Esophagus squamous epithelium (tissue), 5 donors: Measurements from ENCODE around the gene SLC30A9. TPM values are rescaled to one million over a fixed set of nuclear protein-coding genes. Genes with fewer than 3 reads are reported as not detected.

Source experiments
- DNase-seq: peaks from one replicate; lab custom pipeline; 2025; lab: John Stamatoyannopoulos, UW
- H3K27ac ChIP-seq, 4 donors: fragments of 200-600 bp; sonication (generic); one replicate each; pipeline ENCODE4 v1.5.1; 2016 to 2019; ENCODE audit warnings: mild to moderate bottlenecking in 1 of 4
- H3K27me3 ChIP-seq, 4 donors: fragments of 200-600 bp; sonication (generic); 1 replicate in 3 of 4; 2 replicates in 1 of 4; pipeline versions ENCODE4 v1.5.1 to v1.6.0; 2017 to 2021; ENCODE audit warnings: antibody characterized with exemption in 1 of 4
- H3K36me3 ChIP-seq, 3 donors: fragments of 200-600 bp; sonication (generic); one replicate each; pipeline ENCODE4 v1.5.1; 2016 to 2019
- H3K4me1 ChIP-seq, 3 donors: fragments of 200-600 bp; sonication (generic); one replicate each; pipeline ENCODE4 v1.5.1; 2017 to 2019
- H3K4me3 ChIP-seq, 4 donors: fragments of 200-600 bp; sonication (generic); 1 replicate in 3 of 4; 2 replicates in 1 of 4; pipeline ENCODE4 v1.5.1; 2016 to 2019; ENCODE audit warnings: mild to moderate bottlenecking in 2 of 4, moderate library complexity in 1 of 4
- H3K9me3 ChIP-seq, 3 donors: fragments of 200-600 bp; sonication (generic); one replicate each; pipeline ENCODE4 v1.5.1; 2016 to 2019
- POLR2A ChIP-seq, 4 donors: fragments of 450-650 bp; IDR thresholded peaks; one replicate each; pipeline ENCODE4 v1.6.1; 2017; ENCODE audit warnings: antibody characterized with exemption in 4 of 4, mild to moderate bottlenecking in 4 of 4, moderate library complexity in 3 of 4
- WGBS, 2 donors: methylation state at CpG; one replicate each; pipeline ENCODE4 v1.1.5; 2018; 5-methylcytosine and 5-hydroxymethylcytosine counted together
- intact Hi-C: fragments of 100-400 bp; cut with DNase I; formaldehyde crosslinking; loops from one replicate; pipeline ENCODE4 v1.15.0; 2022
- total RNA-seq, 4 donors: library from RNA; depleted of rRNA; stranded (reverse); fragments of >200 nt; gene quantifications; one replicate each; pipeline ENCODE4 v1.1.0, GENCODE V29; 2016
- TF ChIP-seq, protein P1 (sequence below), 6 experiments: fragments of 450-650 bp in 4 of 6; fragments of 200-600 bp in 2 of 6; sonication (generic) in 2 of 6; IDR thresholded peaks; one replicate each; pipeline ENCODE4 v1.5.1; 2016 to 2019; ENCODE audit warnings: antibody characterized with exemption in 6 of 6, mild to moderate bottlenecking in 4 of 6, moderate library complexity in 4 of 6
- donor health status: DM: yes; HTN: yes; CAD: no.

Gene SLC30A9
- total RNA-seq, 4 donors from 2014 or later = 37.1 to 52.7 (median 46.4) TPM

DNA sequence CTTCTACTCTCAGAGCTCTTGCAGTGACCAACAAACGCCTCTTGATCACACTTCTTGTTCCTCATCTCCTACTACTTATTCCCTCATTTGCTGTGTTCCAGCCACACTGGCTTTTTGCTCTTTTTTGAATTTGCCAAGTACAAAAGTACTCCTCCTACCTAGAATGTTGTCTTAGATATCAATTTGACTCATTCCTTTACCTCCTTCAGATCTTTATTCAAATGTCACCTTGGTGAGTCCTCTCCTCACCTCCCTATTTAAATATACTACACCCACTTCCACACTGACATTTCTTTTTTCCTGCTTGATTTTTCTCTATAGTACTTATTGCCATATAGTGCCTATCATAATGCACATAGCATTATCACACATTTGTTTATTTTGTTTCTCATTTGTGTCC lies 15.0 kb upstream of the SLC30A9 start:
- intact Hi-C loops = no loop called here
- no peak for DNase-seq
- no peaks in the 10 kb centered on the region for H3K9me3 ChIP-seq
- no peak overlapping the region for H3K27ac ChIP-seq
- H3K27me3 ChIP-seq = no peaks in the 10 kb centered on the region
- TF ChIP-seq POLR2A (IDR thresholded peaks at IDR 0.05) = no peak
- TF ChIP-seq, protein P1, sequence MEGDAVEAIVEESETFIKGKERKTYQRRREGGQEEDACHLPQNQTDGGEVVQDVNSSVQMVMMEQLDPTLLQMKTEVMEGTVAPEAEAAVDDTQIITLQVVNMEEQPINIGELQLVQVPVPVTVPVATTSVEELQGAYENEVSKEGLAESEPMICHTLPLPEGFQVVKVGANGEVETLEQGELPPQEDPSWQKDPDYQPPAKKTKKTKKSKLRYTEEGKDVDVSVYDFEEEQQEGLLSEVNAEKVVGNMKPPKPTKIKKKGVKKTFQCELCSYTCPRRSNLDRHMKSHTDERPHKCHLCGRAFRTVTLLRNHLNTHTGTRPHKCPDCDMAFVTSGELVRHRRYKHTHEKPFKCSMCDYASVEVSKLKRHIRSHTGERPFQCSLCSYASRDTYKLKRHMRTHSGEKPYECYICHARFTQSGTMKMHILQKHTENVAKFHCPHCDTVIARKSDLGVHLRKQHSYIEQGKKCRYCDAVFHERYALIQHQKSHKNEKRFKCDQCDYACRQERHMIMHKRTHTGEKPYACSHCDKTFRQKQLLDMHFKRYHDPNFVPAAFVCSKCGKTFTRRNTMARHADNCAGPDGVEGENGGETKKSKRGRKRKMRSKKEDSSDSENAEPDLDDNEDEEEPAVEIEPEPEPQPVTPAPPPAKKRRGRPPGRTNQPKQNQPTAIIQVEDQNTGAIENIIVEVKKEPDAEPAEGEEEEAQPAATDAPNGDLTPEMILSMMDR (IDR thresholded peaks at IDR 0.05) = no peak
- H3K4me3 ChIP-seq = no peak overlapping the region
- H3K4me1 ChIP-seq = no peaks in the 10 kb centered on the region
- WGBS, 2 donors = 73 to 84% methylated on average over 1 of the region's 1 CpG
- no peaks in the 10 kb centered on the region for H3K36me3 ChIP-seq

DNA sequence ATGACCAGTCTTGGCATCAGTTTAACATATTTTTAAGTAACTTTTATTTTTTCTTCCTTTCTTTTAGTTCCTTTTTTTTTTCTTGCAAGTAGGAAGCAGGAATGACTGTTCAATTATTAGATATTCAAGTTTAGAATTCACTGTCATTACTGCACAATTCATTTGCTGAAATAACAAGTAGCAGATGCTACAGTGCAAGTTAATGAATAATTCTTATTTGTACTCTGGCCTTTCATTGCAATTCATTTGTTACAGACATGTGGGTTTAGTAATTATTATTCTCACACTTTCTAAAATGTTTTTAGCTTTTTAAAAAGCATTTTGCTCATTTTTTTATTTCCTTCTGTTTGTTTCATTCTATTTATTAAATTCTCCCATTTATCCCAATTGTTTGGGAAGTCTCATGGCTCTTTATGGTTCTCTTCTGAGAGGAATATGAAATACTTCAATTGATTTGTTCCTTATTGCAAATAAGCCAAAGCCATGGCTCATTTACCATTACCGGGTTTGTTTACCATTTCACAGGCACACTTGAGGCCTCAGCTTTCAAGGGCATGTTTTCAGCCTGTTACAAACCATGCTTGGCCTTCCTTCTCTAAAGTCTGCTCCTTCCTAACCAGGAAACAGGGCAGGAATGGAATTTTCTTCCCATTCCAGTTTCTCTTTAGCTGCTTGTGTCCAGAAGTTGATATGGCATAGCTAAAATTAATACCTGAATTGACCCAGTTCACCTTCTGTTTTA lies 13.4 kb upstream of the SLC30A9 start:
- H3K27ac ChIP-seq = no peak overlapping the region
- intact Hi-C loops = no loop called here
- H3K4me1 ChIP-seq = no peaks in the 10 kb centered on the region
- H3K4me3 ChIP-seq = no peak overlapping the region
- no peaks in the 10 kb centered on the region for H3K9me3 ChIP-seq
- DNase-seq = no peak
- H3K36me3 ChIP-seq = no peaks in the 10 kb centered on the region
- TF ChIP-seq, protein P1 (IDR thresholded peaks at IDR 0.05) = no peak
- TF ChIP-seq POLR2A (IDR thresholded peaks at IDR 0.05) = no peak
- H3K27me3 ChIP-seq = no peaks in the 10 kb centered on the region
- WGBS, 2 donors = 42 to 65% methylated on average over 1 of the region's 1 CpG

DNA sequence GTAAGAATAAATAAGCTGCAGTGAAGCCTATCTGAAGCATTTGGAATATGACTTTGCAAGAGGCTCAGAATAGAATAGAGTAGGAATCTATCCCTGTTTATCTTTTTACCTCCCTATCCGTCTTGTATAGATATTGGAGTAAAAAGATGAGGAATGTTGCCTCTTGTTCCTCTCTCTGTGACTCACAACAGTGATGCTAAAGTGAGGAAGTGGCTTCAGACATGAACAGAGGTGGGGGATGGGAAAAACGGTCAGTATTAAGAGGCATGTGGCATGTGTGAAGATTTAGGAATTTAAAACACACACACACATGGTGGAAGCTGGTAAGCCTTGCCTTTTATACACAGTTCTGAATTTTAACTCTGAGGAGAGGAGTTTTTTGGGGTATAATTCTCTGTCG lies 12.6 kb upstream of the SLC30A9 start:
- intact Hi-C loops = no loop called here
- TF ChIP-seq, protein P1 (IDR thresholded peaks at IDR 0.05) = no peak
- TF ChIP-seq POLR2A (IDR thresholded peaks at IDR 0.05) = no peak
- Histone ChIP-seq H3K4me1 (no peaks in the 10 kb centered on the region), H3K27me3 (no peaks in the 10 kb centered on the region), H3K9me3 (no peaks in the 10 kb centered on the region), H3K27ac (no peak overlapping the region), H3K4me3 (no peak overlapping the region), H3K36me3 (no peaks in the 10 kb centered on the region)
- DNase-seq = no peak
- WGBS, 2 donors = 40 to 48% methylated on average over 3 of the region's 3 CpGs

DNA sequence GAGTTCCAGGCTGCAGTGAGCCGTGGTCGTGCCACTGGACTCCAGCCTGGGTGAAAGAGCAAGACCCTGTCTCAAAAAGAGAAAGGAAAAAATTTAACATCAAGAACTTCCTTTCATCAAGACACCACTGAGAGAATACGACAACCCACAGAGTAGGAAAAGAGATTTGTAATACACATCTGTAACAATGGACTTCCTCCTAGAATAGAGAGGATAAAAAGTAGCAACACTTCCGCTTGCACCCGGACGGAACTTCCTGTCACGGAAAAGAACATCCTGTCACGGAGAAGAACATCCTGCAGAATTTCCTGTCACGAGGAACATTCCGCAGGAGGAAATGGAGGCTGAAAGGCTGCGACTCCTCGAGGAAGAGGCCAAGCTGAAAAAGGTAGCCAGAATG lies 8.9 kb upstream of the SLC30A9 start, which contains the start of gene DCAF4L1:
Gene DCAF4L1 (plus strand): TSS at position 301 of the 400 bp plus-strand sequence. CDS start 37 bp downstream, at position 338.
- Histone ChIP-seq H3K27me3 (no peaks in the 10 kb centered on the region), H3K4me1 (no peaks in the 10 kb centered on the region), H3K27ac (no peak within 1 kb of the TSS), H3K36me3 (no peaks in the 10 kb centered on the region), H3K9me3 (no peaks in the 10 kb centered on the region), H3K4me3 (no peak within 1 kb of the TSS)
- WGBS, 2 donors = 78 to 80% methylated on average over 10 to 12 of the region's 12 CpGs
- TF ChIP-seq, protein P1 (IDR thresholded peaks at IDR 0.05) = no peak
- no peak for TF ChIP-seq POLR2A (IDR thresholded peaks at IDR 0.05)
- DNase-seq = no peak
- intact Hi-C loops = no loop called here

DNA sequence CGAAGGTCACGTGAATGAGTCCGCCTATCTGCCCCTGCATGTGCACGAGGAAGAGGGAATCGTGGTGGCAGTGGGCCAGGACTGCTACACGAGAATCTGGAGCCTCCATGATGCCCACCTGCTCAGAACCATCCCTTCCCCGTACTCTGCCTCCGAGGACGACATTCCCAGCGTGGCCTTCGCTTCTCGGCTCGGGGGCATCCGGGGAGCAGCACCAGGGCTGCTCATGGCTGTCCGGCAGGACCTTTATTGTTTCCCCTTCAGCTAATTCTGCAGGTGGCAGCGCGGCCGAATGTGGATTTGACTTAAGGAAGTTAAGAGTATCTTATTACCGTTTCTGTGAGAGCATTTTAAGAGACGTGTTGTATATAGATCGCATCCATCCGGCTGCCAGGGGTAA lies 7.6 kb upstream of the SLC30A9 start:
- TF ChIP-seq POLR2A (IDR thresholded peaks at IDR 0.05) = no peak
- TF ChIP-seq, protein P1 (IDR thresholded peaks at IDR 0.05) = no peak

More for the DNA sequence above, 7.6 kb upstream of the SLC30A9 start:
- no peaks in the 10 kb centered on the region for H3K27me3 ChIP-seq
- no peaks in the 10 kb centered on the region for H3K4me1 ChIP-seq
- WGBS, 2 donors = 94 to 98% methylated on average over 8 to 21 of the region's 22 CpGs
- H3K4me3 ChIP-seq = no peak overlapping the region
- intact Hi-C loops = no loop called here
- H3K9me3 ChIP-seq = no peaks in the 10 kb centered on the region
- H3K36me3 ChIP-seq = no peaks in the 10 kb centered on the region
- DNase-seq = no peak
- no peak overlapping the region for H3K27ac ChIP-seq
